ENCODE results near the gene PCNA. TPM values are rescaled to one million over a fixed set of nuclear protein-coding genes. Genes with fewer than 3 reads are reported as not detected.

The PCNA gene
- total RNA-seq (75.6 and 81.4 TPM in 2 replicates), polyA plus RNA-seq (144 and 313 TPM in 2 replicates), polyA minus RNA-seq (ENCODE audit: low replicate concordance) (36.2 and 170 TPM in 2 replicates)
- polyA plus RNA-seq (2012), result 84.0 and 183 TPM in 2 replicates

- peak within 1 kb of the TSS; percentile 81 for H3K4me2 ChIP-seq (ENCODE audit: extremely low read depth, insufficient read depth, low read length)
- TF ChIP-seq CTCF (conservative IDR thresholded peaks at IDR 0.05 in 1 of 2, IDR thresholded peaks at IDR 0.05 in 1 of 2; ENCODE audit: low read depth in 1 of 2, low read length in 2 of 2) (no peak), EZH2 (IDR thresholded peaks at IDR 0.05; ENCODE audit: low read length, missing control alignments) (no peak)
- H3K27ac ChIP-seq (ENCODE audit: insufficient read depth, low read length), result peak within 1 kb of the TSS; percentile 89
- H3K79me2 ChIP-seq (ENCODE audit: control insufficient read depth, insufficient read depth, low read length), result peaks cover 37% of the 10 kb centered on the region
- H3K9ac ChIP-seq (ENCODE audit: insufficient read depth, low read length), result peak within 1 kb of the TSS; percentile 84
- peak within 1 kb of the TSS; percentile 80 to 96 (median 86) for H3K4me3 ChIP-seq (replicated peaks in 1 of 4; ENCODE audit: control extremely low read depth in 1 of 4, insufficient read depth in 1 of 4, low read depth in 3 of 4, low read length in 4 of 4)
- no peaks in the 10 kb centered on the region for H3K9me3 ChIP-seq (ENCODE audit: control insufficient read depth, insufficient read depth, low read depth, low read length)
- peaks cover 3% of the 10 kb centered on the region for H3K36me3 ChIP-seq (ENCODE audit: control insufficient read depth, insufficient read depth, low read length)
- no peaks in the 10 kb centered on the region for H3K27me3 ChIP-seq (ENCODE audit: control insufficient read depth, insufficient read depth, low read length)
- peak within 1 kb of the TSS; percentile 88 for H2AFZ ChIP-seq (ENCODE audit: low read length)
- H3K4me1 ChIP-seq (ENCODE audit: control insufficient read depth, extremely low read depth, insufficient read depth, low read length), result peaks cover 4% of the 10 kb centered on the region
- peak; percentile 96 to 98 for DNase-seq (ENCODE audit: low read depth in 2 of 2)
- no peaks in the 10 kb centered on the region for H4K20me1 ChIP-seq (ENCODE audit: control insufficient read depth, extremely low read depth, insufficient read depth, low read length)
Measured at GRCh38 chr20:5119435-5120184, at the start of gene PCNA. TSS of gene PCNA (minus strand) at chr20:5119958. CDS start at chr20:5119798, 160 bp downstream.

- DNase-seq (ENCODE audit: low read depth in 2 of 2), result peak; percentile 36 to 42
- peak overlapping the region; percentile 11 for H3K4me2 ChIP-seq (ENCODE audit: extremely low read depth, insufficient read depth, low read length)
- no peaks in the 10 kb centered on the region for H4K20me1 ChIP-seq (ENCODE audit: control insufficient read depth, extremely low read depth, insufficient read depth, low read length)
- H3K27me3 ChIP-seq (ENCODE audit: control insufficient read depth, insufficient read depth, low read length), result no peaks in the 10 kb centered on the region
- TF ChIP-seq CTCF (conservative IDR thresholded peaks at IDR 0.05 in 1 of 2, IDR thresholded peaks at IDR 0.05 in 1 of 2; ENCODE audit: low read depth in 1 of 2, low read length in 2 of 2), result no peak
- H3K27ac ChIP-seq (ENCODE audit: insufficient read depth, low read length), result no peak overlapping the region
- H3K4me3 ChIP-seq (replicated peaks in 1 of 4; ENCODE audit: control extremely low read depth in 1 of 4, insufficient read depth in 1 of 4, low read depth in 3 of 4, low read length in 4 of 4), result no peak overlapping the region
- peaks cover 11% of the 10 kb centered on the region for H3K79me2 ChIP-seq (ENCODE audit: control insufficient read depth, insufficient read depth, low read length)
- H3K4me1 ChIP-seq (ENCODE audit: control insufficient read depth, extremely low read depth, insufficient read depth, low read length), result peaks cover 6% of the 10 kb centered on the region
- no peak overlapping the region for H2AFZ ChIP-seq (ENCODE audit: low read length)
- no peak overlapping the region for H3K9ac ChIP-seq (ENCODE audit: insufficient read depth, low read length)
- H3K36me3 ChIP-seq (ENCODE audit: control insufficient read depth, insufficient read depth, low read length), result peaks cover 3% of the 10 kb centered on the region
- H3K9me3 ChIP-seq (ENCODE audit: control insufficient read depth, insufficient read depth, low read depth, low read length), result no peaks in the 10 kb centered on the region
Measured at GRCh38 chr20:5168651-5169396, 49.1 kb upstream of the PCNA start.
